GM18505 (cell line): ENCODE measurements around the gene TMEM200B.
"Not testable (repeated sequence)": the region's sequence is repeated elsewhere in the genome, so short reads cannot be mapped to it uniquely, and the experiment has no call there.

Experiments used
- ATAC-seq: cut with Tn5 transposase; IDR thresholded peaks from one replicate; pipeline ENCODE4 v1.9.1; 2021; ENCODE audit not compliant: unreplicated experiment
- POLR2A ChIP-seq: IDR thresholded peaks from 4 replicates; pipeline ENCODE4 v1.6.1; 2011; ENCODE audit warnings: borderline replicate concordance; ENCODE audit not compliant: insufficient read depth, insufficient read length; ENCODE audit errors: extremely low read depth

TMEM200B gene

DNA sequence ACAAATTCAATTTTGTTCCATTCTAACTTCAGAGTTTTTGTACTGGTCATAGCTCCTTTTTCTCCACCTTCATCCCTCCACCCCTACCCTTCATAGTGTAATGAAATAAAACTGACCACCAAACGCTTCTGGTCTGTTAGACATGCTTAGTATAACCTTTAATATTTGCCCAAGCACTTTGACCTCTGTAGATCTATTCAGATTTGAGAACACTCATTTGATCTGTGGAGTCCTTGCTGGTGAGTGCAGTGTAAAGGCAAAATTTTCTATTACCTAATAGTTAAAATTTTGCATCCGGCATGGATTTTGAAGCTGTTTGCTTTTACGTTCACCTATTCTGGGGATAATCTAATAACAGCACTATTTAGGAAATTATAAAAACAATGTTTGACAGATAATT lies 41.2 kb downstream of the TMEM200B start:
- no peak for ATAC-seq
- TF ChIP-seq POLR2A: no peak

- TF ChIP-seq POLR2A: no peak
- no peak for ATAC-seq
Observed at GRCh38 chr1:29081201-29081600, 42.5 kb downstream of the TMEM200B start.

DNA sequence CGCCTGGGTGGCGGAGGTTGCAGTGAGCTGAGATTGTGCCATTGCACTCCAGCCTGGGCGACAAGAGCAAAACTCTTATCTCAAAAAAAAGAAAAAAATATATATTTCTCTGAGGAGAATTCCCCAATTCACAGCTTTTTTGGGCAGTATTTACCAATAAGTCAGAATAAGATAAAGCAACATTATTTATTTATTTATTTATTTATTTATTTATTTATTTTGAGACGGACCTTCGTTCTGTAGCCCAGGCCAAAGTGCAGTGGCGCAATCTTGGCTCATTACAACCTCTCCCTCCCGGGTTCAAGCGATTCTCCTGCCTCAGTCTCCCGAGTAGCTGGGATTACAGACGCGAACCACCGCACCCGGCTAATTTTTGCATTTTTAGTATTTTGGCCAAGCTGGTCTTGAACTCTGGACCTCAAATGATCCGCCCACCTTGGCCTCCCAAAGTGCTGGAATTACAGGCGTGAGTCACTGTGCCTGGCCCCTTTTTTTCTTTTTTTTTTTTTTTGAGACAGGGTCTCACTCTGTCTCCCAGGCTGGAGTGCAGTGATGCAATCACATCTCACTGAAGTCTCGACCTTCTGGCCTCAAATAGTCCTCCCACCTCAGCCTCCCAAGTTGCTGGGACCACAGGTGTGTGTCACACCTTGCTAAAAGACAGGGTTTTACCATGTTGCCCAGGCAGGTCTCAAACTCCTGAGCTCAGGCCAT lies 43.6 kb downstream of the TMEM200B start:
- ATAC-seq: not testable (repeated sequence)

DNA sequence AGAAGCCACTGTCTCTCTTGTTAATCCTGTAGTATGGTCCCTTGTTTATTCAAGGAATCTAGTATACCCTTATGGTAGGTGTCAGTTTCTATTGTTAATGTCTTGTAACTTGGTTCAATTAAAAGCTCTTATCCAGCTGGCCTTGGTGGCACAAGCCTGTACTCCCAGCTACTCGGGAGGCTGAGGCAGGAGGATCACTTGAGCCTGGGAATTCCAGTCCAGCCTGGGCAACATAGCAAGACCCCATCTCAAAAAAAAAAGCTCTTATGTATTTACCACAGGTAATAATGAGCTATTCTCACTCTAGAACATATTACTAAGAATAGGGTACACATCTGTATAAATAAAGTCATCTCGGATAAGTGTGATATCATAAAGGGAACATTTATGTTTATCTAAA lies 46.5 kb downstream of the TMEM200B start:
- ATAC-seq: no peak
- TF ChIP-seq POLR2A: no peak
